Tibial artery (tissue), 4 donors: ENCODE results near the gene ZIC3.

Experiments
- DNase-seq, 2 donors: peaks; one replicate each; pipeline ENCODE4 v3.0.0-alpha.2; 2019
- H3K27ac ChIP-seq, 2 donors: fragments of 200-600 bp; sonication (generic) in 1 of 2; 1 replicate in 1 of 2; 2 replicates in 1 of 2; pipeline ENCODE4 v1.5.1; 2018 to 2019; ENCODE audit warnings: mild to moderate bottlenecking in 1 of 2
- H3K27me3 ChIP-seq, 2 donors: fragments of 200-600 bp; sonication (generic) in 1 of 2; one replicate each; pipeline versions ENCODE4 v1.5.1 to v1.6.0; 2016 to 2019
- H3K36me3 ChIP-seq, 3 donors: fragments of 200-600 bp; sonication (generic) in 2 of 3; one replicate each; pipeline ENCODE4 v1.5.1; 2016 to 2019; ENCODE audit warnings: mild to moderate bottlenecking in 2 of 3
- H3K4me1 ChIP-seq, 4 donors: fragments of 200-600 bp; sonication (generic) in 2 of 4; 1 replicate in 3 of 4; 2 replicates in 1 of 4; pipeline ENCODE4 v1.5.1; 2016 to 2019
- H3K4me3 ChIP-seq, 2 donors: fragments of 200-600 bp; sonication (generic) in 1 of 2; 1 replicate in 1 of 2; 2 replicates in 1 of 2; pipeline ENCODE4 v1.5.1; 2018 to 2019; ENCODE audit warnings: mild to moderate bottlenecking in 2 of 2
- H3K9me3 ChIP-seq, 3 donors: fragments of 200-600 bp; sonication (generic) in 1 of 3; one replicate each; pipeline ENCODE4 v1.5.1; 2016 to 2019
- intact Hi-C: fragments of 100-400 bp; cut with DNase I; formaldehyde crosslinking; loops from one replicate; pipeline ENCODE4 v1.15.0; 2023; ENCODE audit warnings: low total_unique reads
- TF ChIP-seq, protein P1 (sequence below), 2 experiments: fragments of 200-600 bp in 1 of 2; fragments of 450-650 bp in 1 of 2; IDR thresholded peaks; one replicate each; pipeline ENCODE4 v1.5.1; 2017 to 2019; ENCODE audit warnings: antibody characterized with exemption in 2 of 2, mild to moderate bottlenecking in 1 of 2, moderate library complexity in 1 of 2

The ZIC3 gene

DNA sequence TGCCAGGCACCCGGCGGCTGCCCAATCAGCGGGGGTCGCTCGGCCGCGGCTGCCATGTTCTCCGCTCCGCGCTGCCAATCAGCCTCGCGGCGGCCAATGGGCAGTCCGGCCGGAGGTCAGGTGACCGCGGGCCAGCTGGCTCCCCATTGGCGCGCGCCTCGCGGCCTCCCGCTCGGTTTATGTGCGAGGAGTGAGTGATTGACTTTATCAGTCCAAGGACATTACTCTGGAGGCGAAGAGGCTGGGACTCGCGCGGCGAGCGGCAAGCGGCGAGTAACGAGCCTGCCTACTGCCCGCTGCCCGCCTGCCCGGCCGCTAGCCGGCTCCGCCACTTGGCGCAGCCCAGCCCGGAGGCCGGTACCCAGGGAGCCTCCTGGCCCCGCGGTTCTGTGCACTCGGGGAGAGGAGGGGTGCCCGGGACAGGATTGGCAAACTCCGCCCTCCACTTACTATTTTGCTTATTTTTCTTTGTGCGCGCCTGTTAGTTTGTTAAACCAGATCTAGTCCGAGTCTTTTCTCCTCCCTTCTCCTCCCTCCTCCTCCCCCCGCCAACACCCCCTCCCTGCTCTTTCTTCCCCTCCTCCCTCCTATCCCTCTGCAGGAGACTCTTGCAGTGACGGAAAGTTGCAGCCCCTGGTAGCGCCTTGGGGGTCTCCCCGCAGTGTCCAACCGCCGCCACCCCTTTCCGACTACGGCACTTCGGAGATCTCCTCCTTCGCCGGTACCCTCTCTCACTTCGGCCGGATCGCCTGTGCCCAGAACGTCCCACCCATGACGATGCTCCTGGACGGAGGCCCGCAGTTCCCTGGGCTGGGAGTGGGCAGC lies at the start of gene ZIC3:
TSS of gene ZIC3 (plus strand) at position 207 of the 825 bp plus-strand sequence. CDS start at position 772, 565 bp downstream.
- TF ChIP-seq, protein P1, sequence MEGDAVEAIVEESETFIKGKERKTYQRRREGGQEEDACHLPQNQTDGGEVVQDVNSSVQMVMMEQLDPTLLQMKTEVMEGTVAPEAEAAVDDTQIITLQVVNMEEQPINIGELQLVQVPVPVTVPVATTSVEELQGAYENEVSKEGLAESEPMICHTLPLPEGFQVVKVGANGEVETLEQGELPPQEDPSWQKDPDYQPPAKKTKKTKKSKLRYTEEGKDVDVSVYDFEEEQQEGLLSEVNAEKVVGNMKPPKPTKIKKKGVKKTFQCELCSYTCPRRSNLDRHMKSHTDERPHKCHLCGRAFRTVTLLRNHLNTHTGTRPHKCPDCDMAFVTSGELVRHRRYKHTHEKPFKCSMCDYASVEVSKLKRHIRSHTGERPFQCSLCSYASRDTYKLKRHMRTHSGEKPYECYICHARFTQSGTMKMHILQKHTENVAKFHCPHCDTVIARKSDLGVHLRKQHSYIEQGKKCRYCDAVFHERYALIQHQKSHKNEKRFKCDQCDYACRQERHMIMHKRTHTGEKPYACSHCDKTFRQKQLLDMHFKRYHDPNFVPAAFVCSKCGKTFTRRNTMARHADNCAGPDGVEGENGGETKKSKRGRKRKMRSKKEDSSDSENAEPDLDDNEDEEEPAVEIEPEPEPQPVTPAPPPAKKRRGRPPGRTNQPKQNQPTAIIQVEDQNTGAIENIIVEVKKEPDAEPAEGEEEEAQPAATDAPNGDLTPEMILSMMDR (IDR thresholded peaks at IDR 0.05), result no peak
- H3K27me3 ChIP-seq, result peaks cover 0 to 60% of the 10 kb centered on the region in 2 donors

DNA sequence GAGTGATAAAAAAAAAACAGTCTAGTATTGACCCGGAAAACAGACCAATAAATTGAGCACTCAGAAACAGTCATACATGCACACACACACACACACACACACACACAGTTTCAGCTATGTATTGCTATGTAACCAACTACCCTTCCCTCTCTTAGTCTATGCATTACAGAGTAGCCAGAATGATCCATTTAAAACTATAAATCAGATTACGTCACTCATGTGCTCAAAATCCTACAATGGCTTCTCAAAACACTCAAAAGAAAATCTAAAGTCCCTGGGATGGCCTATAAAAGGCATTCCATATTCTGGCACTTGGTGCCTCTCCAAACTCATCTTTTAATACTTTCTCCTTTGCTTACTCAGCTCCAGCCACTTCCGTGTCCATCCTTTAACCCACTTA lies 46.5 kb upstream of the ZIC3 start:
- H3K9me3 ChIP-seq, result no peaks in the 10 kb centered on the region
- TF ChIP-seq, protein P1 (IDR thresholded peaks at IDR 0.05), result no peak
- intact Hi-C loops, result no loop called here
- no peaks in the 10 kb centered on the region for H3K4me1 ChIP-seq
- H3K27me3 ChIP-seq, result no peaks in the 10 kb centered on the region
- H3K27ac ChIP-seq, result no peak overlapping the region
- no peaks in the 10 kb centered on the region for H3K36me3 ChIP-seq
- no peak for DNase-seq
- no peak overlapping the region for H3K4me3 ChIP-seq

More for the DNA sequence above, at the start of gene ZIC3:
- H3K4me3 ChIP-seq, result peak within 1 kb of the TSS; percentile 59 to 70
- H3K9me3 ChIP-seq, result peaks cover 0 to 3% (median 0%) of the 10 kb centered on the region in 3 donors
- peaks cover 0 to 19% (median 11%) of the 10 kb centered on the region in 4 donors for H3K4me1 ChIP-seq
- intact Hi-C loops, result no loop called here
- peak; percentile 33 to 74 for DNase-seq
- H3K36me3 ChIP-seq, result no peaks in the 10 kb centered on the region
- H3K27ac ChIP-seq, result no peak within 1 kb of the TSS

DNA sequence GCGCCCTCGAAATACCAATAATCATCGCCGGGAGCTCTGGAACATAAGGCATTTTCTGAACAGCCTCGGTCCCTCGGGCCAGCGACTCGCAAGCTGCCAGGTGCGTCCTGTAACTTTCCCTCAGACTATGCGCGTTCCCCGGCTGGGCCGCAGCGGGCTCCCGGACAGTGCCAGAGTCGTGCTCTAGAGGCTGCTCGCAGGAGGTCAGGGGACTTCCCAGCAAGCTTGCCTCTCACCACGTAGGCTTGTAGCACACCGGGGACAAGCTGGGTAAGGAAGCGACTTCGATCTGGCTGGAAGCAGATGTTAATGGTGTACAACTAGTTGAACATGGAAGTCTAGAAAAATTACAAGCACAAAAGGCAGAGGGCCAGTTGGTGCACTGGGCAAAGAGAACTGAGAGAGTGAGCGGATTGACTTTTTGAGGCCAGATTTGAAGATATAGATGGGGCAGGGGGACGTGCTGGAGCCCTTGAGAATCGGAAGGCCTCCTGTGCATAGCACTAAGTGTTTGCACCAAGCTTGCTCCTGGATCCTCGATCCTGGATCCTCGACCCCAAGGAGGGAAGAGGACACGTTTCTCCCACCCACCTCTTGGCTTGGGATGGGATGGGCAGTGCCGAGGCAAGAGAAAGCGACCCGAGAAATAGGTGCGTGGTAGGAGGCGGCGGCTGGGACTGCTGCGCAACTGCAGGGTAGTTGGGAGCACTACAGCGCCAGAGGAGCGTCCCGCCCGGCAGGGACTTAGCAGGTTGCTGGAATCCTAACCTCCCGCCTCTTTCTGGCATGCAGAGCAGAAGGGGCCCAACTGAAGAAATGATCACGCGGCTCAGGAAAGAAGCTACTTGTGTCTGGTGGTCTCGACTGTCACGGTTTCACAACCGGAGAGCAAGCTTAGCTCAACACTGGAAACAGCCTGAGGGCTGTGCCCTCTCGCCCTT lies 19.9 kb upstream of the ZIC3 start:
- no peaks in the 10 kb centered on the region for H3K36me3 ChIP-seq
- no peak overlapping the region for H3K27ac ChIP-seq
- TF ChIP-seq, protein P1 (IDR thresholded peaks at IDR 0.05), result no peak
- H3K27me3 ChIP-seq, result peaks cover 0 to 56% of the 10 kb centered on the region in 2 donors
- H3K4me3 ChIP-seq, result no peak overlapping the region
- H3K4me1 ChIP-seq, result peaks cover 0 to 14% (median 5%) of the 10 kb centered on the region in 4 donors
- peaks cover 0 to 10% (median 6%) of the 10 kb centered on the region in 3 donors for H3K9me3 ChIP-seq
- intact Hi-C loops, result no loop called here
- no peak for DNase-seq

DNA sequence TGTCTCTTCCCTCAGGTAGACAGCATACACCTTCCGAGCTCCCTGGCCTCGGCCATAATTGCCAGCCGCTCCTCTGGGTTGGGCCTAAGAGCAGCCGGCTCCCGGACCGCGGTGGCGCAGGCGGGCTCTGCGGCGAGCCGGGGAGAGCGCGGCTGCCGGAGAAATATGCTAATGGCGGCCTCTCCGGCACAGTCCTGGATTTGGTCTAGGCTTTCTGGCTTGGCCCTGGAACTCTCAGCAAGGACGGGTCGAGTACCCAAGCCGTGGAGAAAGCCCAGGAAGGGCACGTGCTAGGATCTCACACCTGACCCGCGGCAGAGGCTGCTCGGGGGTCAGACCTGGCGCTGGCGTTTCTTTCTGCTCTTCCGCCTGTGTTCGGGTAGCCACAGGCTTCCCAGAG lies 18.6 kb upstream of the ZIC3 start:
- TF ChIP-seq, protein P1 (IDR thresholded peaks at IDR 0.05), result no peak
- Histone ChIP-seq H3K4me1 (peaks cover 0 to 14% (median 5%) of the 10 kb centered on the region in 4 donors), H3K27ac (no peak overlapping the region), H3K27me3 (peaks cover 0 to 59% of the 10 kb centered on the region in 2 donors), H3K9me3 (peaks cover 0 to 10% (median 6%) of the 10 kb centered on the region in 3 donors), H3K36me3 (no peaks in the 10 kb centered on the region), H3K4me3 (no peak overlapping the region)
- no peak for DNase-seq
- intact Hi-C loops, result no loop called here

DNA sequence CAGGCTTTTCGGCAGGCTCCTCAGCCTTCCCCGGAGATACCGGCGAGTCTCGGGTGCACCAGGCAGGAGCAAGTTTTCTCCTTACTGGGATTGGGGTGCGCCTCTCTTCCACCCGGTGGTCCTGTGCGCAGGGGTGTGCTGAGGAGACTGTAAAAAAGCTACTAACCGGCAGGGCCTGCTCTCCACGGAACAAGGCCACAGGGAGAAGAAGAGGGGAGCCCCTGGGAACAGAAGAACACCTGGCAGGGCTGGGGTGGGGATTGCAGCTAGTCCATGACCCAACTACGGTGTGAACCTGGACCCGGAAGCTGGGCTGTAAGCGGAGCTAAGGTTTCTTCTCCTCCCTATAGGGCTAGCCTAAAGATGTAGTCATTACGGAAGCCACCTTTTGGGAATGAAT lies 17.7 kb upstream of the ZIC3 start:
- H3K36me3 ChIP-seq, result no peaks in the 10 kb centered on the region
- intact Hi-C loops, result no loop called here
- no peak for DNase-seq
- no peak overlapping the region for H3K4me3 ChIP-seq
- TF ChIP-seq, protein P1 (IDR thresholded peaks at IDR 0.05), result no peak
- peaks cover 0 to 14% (median 5%) of the 10 kb centered on the region in 4 donors for H3K4me1 ChIP-seq
- H3K27ac ChIP-seq, result no peak overlapping the region
- H3K9me3 ChIP-seq, result peaks cover 0 to 10% (median 6%) of the 10 kb centered on the region in 3 donors
- peaks cover 0 to 59% of the 10 kb centered on the region in 2 donors for H3K27me3 ChIP-seq
